Progenitor cell of endocrine pancreas (in vitro differentiated cells): ENCODE measurements around the gene HOXC11. TPM values are rescaled to one million over a fixed set of nuclear protein-coding genes. Genes with fewer than 3 reads are reported as not detected.

Experiments
- DNase-seq: peaks from one replicate; pipeline ENCODE4 v3.0.0; 2021; ENCODE audit warnings: low spot score; ENCODE audit not compliant: unreplicated experiment
- H3K27ac Mint-ChIP-seq: 2 replicates; pipeline ENCODE4 v1.8.0; 2021; ENCODE audit warnings: mild to moderate bottlenecking, moderate library complexity, mixed read lengths
- H3K27me3 Mint-ChIP-seq: 2 replicates; pipeline ENCODE4 v1.8.0; 2021; ENCODE audit warnings: mixed read lengths
- H3K36me3 Mint-ChIP-seq: 2 replicates; pipeline ENCODE4 v1.8.0; 2022; ENCODE audit warnings: mixed read lengths; ENCODE audit not compliant: insufficient read depth
- H3K4me1 Mint-ChIP-seq: 2 replicates; pipeline ENCODE4 v1.8.0; 2021; ENCODE audit warnings: low read depth, mixed read lengths
- H3K4me3 Mint-ChIP-seq: 2 replicates; pipeline ENCODE4 v1.8.0; 2021; ENCODE audit warnings: low read depth, mild to moderate bottlenecking, moderate library complexity, mixed read lengths
- H3K9me3 Mint-ChIP-seq: 2 replicates; pipeline ENCODE4 v1.8.0; 2021; ENCODE audit warnings: low read depth, mixed read lengths
- total RNA-seq: library from RNA; stranded (reverse); gene quantifications from 2 replicates; pipeline ENCODE4 v1.2.1, GENCODE V29; 2021
- TF ChIP-seq, protein P1 (sequence below): fragments of 200-600 bp; sonication (generic); IDR thresholded peaks from one replicate; pipeline ENCODE4 v1.5.0; 2021; ENCODE audit warnings: antibody characterized with exemption, mild to moderate bottlenecking; ENCODE audit not compliant: unreplicated experiment

Gene HOXC11
- total RNA-seq, 1 donor from 2014 or later, result not detected

GRCh38 chr12:54002278-54002914 is 29.5 kb downstream of the HOXC11 start:
- H3K36me3 Mint-ChIP-seq, result no peaks in the 10 kb centered on the region
- no peak overlapping the region for H3K4me3 Mint-ChIP-seq
- peaks cover 100% of the 10 kb centered on the region for H3K27me3 Mint-ChIP-seq

DNA sequence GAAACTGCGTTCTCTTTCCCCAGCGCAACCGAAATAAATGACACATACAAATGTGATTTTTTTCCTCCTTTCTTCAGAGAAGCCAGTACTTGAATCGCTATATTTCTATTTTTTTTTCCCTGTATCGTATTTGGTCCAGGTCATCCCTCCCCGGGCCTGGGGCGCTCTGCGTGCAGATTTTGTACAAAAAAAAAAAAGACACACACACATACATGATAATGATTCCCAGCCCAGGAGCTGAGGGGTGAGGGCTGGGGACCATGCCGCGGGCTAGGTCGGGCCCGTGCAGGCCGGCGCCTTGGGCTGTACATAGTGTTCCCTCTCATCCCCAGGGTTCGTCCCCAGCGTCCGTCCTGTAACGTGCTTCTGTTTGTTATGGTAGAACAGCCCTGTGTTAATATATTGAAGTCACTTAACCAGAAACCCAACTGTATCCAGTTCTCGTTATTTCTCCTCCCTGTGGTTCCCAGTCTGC is 30.0 kb downstream of the HOXC11 start:
- Mint-ChIP-seq H3K36me3 (no peaks in the 10 kb centered on the region), H3K27ac (no peak overlapping the region), H3K9me3 (no peaks in the 10 kb centered on the region), H3K4me3 (no peak overlapping the region), H3K27me3 (peaks cover 100% of the 10 kb centered on the region), H3K4me1 (peaks cover 5% of the 10 kb centered on the region)
- TF ChIP-seq, protein P1, sequence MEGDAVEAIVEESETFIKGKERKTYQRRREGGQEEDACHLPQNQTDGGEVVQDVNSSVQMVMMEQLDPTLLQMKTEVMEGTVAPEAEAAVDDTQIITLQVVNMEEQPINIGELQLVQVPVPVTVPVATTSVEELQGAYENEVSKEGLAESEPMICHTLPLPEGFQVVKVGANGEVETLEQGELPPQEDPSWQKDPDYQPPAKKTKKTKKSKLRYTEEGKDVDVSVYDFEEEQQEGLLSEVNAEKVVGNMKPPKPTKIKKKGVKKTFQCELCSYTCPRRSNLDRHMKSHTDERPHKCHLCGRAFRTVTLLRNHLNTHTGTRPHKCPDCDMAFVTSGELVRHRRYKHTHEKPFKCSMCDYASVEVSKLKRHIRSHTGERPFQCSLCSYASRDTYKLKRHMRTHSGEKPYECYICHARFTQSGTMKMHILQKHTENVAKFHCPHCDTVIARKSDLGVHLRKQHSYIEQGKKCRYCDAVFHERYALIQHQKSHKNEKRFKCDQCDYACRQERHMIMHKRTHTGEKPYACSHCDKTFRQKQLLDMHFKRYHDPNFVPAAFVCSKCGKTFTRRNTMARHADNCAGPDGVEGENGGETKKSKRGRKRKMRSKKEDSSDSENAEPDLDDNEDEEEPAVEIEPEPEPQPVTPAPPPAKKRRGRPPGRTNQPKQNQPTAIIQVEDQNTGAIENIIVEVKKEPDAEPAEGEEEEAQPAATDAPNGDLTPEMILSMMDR, result no peak
- no peak for DNase-seq

More at GRCh38 chr12:54002278-54002914, 29.5 kb downstream of the HOXC11 start:
- DNase-seq, result no peak
- TF ChIP-seq, protein P1, result no peak
- Mint-ChIP-seq H3K4me1 (peaks cover 5% of the 10 kb centered on the region), H3K9me3 (no peaks in the 10 kb centered on the region), H3K27ac (no peak overlapping the region)

DNA sequence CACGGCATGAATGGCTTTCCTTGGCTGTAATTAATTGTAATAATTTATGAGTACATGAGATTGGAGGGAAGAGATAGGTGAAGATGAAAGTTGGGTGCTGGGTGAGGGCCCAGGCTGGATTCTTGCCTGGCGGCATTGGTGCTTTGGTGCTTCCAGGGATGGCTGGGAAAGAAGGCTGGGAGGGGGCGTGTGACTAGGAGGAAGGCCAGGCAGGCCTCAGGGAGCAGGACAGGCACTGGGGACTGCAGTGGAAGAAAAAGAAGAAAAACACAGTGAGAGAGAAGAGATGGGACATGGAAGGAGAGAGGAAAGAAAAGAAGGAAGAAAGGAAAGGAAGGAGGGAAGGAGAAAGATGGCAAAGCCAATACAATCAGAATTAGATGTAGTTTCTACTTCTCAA is 30.7 kb downstream of the HOXC11 start:
- Mint-ChIP-seq H3K36me3 (no peaks in the 10 kb centered on the region), H3K4me1 (peaks cover 5% of the 10 kb centered on the region), H3K27ac (no peak overlapping the region), H3K27me3 (peaks cover 100% of the 10 kb centered on the region), H3K9me3 (no peaks in the 10 kb centered on the region), H3K4me3 (no peak overlapping the region)
- no peak for DNase-seq
- TF ChIP-seq, protein P1, result no peak

- Mint-ChIP-seq H3K36me3 (no peaks in the 10 kb centered on the region), H3K4me1 (peaks cover 6% of the 10 kb centered on the region), H3K27ac (no peak overlapping the region), H3K27me3 (peaks cover 98% of the 10 kb centered on the region), H3K9me3 (no peaks in the 10 kb centered on the region), H3K4me3 (no peak overlapping the region)
- TF ChIP-seq, protein P1, result no peak
- no peak for DNase-seq
Observed at GRCh38 chr12:54004063-54004840, 31.3 kb downstream of the HOXC11 start.

GRCh38 chr12:54004841-54005530 is 32.1 kb downstream of the HOXC11 start:
- peaks cover 8% of the 10 kb centered on the region for H3K4me1 Mint-ChIP-seq
- no peak for DNase-seq
- H3K9me3 Mint-ChIP-seq, result no peaks in the 10 kb centered on the region
- peaks cover 98% of the 10 kb centered on the region for H3K27me3 Mint-ChIP-seq
- H3K36me3 Mint-ChIP-seq, result no peaks in the 10 kb centered on the region
- TF ChIP-seq, protein P1, result no peak
- H3K27ac Mint-ChIP-seq, result no peak overlapping the region
- H3K4me3 Mint-ChIP-seq, result no peak overlapping the region
